Endometrial microvascular endothelial cells (primary cell): ENCODE data around the gene MYO9A. TPM values are rescaled to one million over a fixed set of nuclear protein-coding genes. Genes with fewer than 3 reads are reported as not detected.

Source experiments
- in situ Hi-C: cut with HindIII; loops from 2 replicates; pipeline ENCODE4 v1.10.0; 2017; ENCODE audit warnings: low sequenced_read_pairs, low pct_unique_long_range_greater_than_20kb; ENCODE audit errors: inconsistent ontology term
- total RNA-seq: library from RNA; depleted of rRNA; stranded (reverse); fragments of >200 nt; gene quantifications from one replicate; pipeline ENCODE4 v1.2.3, GENCODE V29; 2015; ENCODE audit errors: inconsistent ontology term

The MYO9A gene
- total RNA-seq, 1 donor from 2014 or later, result 15.7 TPM

DNA sequence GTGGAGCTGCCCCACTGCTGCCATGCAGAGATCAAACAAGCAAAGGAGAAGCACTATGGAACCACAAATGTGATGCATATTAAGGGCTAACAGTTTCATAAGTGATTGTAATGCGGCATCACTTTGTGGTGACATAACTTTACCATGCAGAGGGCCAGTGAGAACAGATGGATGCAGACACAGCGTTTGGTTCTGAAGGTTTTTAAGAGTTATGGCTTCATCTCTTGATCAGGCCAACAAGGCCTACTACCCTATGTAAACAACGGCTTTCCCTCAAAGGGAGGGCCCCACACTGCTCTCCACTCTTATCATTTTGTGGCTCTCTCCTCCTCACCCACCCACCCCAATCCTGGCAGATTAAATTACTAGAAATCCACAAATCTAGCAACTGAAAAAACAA, 294.1 kb downstream of the MYO9A start:
- in situ Hi-C loops, result no loop called here

DNA sequence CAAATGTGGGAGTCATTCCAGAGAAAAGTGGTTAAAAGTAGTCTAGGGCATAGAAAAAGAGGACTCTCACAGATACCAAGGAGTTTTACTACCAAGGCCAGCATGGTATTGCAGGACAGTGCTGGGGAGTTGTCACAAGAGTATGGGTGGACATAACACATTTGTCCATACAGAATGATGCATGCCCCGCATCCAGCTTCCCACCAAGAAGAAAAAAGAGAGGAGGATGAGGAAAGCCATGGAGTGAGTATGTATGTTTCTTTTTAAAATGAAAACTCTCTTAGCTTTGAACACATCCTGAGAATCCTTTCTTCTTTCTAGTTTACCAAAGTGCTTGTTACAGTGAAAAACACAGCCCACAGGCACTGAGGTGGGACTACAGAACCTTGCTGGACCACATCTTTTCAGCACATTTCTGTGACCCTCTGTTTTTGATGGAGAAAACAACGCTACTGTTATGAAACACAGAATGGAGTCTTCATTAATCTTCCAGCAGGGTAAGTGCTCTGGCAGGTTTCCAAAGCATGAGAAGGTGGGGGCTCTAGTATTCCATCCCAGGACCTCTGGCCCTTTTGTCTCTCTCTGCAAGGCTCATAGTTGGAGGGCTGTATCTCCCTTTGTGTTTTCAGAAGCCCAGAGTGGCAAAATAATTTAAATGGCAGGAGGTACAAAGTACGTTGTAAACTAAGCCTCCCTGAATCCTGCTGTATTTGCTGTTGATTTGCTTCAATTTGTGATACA, 294.9 kb downstream of the MYO9A start:
- in situ Hi-C loops, result no loop called here

DNA sequence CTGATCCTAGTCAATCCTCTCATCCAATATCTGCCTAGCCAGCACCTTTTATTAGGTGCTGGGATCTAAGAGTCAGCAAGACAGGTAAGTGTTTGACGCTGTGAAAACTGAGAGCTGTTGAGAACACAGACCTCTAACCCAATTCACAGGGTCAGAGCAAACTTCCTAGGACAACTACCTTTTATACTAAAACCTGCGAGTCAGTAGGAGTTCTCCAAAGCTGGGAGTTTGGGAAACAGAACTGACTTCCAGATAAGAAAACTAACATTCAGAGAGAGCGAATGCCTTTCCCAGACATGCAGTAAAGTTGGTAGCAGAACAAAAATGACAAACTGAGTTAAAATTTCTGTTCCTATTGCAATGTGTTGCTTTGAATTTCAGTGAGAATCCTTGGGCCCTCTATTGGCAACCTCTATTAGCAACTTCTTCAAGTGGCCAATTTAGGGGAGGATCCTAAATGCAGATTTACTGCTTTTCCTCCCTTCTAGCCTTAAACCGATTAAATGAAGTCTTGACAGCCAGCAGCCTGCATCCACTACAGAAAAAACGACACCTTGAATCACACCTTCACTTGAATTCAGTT, 296.3 kb downstream of the MYO9A start:
- in situ Hi-C loops, result no loop called here

DNA sequence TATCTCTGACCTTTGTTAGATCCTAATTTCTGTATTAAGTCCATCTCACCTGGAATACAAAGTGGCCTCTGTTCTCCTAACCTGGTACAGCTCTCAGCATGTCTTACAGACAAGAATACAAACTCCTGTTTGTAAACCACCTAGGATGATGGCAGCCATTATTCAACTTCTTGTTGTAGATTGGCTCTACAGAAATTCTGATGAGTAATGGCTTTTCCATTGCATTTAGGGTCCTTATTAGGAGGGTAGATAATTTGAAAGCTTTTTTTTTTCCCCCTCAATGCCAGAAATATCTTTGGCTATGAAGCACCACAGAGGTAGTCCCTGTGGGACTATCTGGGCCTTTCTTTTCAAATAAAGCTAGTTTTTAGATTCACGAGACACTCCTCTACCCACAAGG, 297.8 kb downstream of the MYO9A start:
- in situ Hi-C loops, result no loop called here

DNA sequence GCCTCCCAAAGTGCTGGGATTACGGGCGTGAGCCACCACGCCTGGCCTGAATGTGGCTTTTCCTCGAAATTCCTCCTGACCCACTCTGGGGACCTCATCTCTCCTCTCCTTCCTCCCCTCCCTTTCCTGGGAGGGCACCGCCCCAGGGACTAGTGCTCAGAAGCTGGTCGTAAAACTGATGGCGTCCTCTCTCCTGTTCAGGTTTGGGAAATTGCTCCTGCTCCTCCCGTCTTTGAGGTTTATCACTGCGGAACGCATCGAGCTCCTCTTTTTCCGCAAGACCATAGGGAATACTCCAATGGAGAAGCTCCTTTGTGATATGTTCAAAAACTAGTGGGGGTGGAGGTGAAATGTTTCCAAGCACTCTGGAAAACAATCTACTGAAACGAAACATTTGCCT, 300.6 kb downstream of the MYO9A start:
- in situ Hi-C loops, result no loop called here

DNA sequence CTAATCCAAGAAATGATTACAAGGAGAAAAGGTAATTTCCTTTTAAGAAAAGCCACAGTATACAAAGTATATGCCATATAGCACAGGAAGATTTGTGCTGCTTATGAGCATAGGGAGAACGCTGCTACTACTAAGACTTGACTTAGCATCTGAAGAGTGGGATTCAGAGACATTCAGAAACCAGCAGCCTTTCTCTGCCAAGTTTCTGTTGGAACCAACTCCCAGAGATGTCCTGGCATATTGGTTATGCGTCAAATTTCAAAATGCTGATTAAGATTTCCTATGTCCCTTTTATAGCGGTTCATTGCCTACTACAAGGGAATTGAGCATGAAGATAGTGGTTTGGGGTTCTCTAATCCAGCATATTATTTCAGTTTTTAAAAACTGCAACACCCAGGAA, 302.6 kb downstream of the MYO9A start:
- in situ Hi-C loops, result no loop called here

DNA sequence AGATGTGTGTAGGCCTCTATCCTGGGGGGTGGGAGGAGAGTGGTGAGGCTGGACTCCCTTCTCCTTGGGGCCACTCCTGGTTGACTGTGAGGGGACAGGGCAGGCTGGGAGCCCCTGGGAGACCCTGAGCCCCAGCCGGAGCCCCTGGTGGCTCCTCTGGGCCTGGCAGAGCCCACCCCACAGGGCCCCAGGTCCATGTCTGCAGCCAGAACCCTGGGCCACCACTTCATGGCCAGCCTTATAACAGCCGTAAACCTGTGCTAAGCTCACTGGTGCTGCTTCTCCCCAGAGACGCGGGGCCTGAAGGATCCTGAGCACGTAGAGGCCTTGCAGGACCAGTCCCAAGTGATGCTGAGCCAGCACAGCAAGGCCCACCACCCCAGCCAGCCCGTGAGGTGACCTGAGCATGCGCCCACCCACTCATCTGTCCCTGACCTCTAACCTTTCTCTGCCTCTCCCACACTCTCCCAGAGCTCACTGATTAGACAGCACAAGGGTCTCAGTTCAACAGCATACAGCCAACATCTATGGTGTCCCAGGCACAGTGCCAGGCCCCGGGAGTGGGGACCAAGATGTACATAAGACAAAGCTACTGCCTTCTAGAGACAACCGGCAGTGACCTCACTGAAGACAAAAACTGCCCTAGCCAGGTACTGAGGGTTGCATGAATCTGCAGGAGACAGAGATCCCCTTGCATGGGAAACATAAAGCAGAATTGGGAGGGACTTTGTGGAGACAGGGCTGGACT, 304.1 kb downstream of the MYO9A start:
- in situ Hi-C loops, result no loop called here

DNA sequence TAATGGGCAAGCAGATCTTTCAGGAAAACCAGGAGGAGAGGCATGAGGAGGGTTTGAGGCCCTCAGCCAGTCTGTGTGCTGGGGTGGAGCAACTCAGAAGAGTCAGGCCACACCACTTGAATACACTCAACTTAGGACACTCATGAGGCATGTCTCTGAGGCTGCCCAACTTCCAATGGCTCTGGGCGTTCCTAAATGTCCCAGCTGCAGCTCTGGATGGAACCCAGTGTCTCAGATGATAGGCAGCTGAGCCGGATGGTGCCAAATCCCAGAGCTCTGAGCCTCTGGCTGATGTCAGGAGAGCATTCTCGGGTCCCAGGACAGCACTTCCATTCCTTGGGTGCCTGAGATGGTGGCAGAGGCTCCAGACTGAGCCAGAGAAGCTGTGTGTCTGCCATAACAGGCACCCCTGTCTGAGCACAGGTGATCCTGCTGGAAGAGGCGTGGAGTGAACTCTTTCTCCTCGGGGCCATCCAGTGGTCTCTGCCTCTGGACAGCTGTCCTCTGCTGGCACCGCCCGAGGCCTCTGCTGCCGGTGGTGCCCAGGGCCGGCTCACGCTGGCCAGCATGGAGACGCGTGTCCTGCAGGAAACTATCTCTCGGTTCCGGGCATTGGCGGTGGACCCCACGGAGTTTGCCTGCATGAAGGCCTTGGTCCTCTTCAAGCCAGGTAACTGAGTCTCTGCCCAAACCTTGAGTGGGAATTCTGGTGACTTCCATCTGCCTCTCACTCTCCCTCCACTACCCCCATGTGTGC, 304.8 kb downstream of the MYO9A start:
- in situ Hi-C loops, result no loop called here

DNA sequence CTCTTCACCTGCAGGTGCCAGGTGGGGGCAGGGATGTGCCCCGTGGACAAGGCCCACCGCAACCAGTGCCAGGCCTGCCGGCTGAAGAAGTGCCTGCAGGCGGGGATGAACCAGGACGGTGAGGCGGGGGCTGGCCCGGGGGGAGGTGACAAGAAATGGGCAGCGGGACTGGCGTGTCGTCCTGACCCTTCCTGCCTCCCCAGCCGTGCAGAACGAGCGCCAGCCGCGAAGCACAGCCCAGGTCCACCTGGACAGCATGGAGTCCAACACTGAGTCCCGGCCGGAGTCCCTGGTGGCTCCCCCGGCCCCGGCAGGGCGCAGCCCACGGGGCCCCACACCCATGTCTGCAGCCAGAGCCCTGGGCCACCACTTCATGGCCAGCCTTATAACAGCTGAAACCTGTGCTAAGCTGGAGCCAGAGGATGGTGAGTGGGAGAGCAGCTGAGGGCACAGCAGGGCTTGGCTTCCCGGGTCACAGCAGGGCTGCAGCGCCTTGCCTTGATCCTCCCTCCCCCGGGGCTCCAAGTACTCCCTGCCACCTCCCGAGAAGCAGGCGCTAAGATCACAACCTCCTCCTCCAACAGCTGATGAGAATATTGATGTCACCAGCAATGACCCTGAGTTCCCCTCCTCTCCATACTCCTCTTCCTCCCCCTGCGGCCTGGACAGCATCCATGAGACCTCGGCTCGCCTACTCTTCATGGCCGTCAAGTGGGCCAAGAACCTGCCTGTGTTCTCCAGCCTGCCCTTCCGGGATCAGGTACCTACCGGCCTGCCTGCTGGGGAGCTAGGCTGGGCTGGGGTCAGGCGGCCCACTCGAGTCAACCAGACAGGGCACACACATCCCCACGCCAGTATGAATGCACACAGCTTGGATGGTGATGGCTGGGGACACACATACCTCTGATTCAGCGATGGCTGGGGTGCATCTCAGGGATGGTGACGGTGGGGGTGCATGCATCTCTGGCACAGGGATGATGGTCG, 305.9 kb downstream of the MYO9A start:
- in situ Hi-C loops, result no loop called here

DNA sequence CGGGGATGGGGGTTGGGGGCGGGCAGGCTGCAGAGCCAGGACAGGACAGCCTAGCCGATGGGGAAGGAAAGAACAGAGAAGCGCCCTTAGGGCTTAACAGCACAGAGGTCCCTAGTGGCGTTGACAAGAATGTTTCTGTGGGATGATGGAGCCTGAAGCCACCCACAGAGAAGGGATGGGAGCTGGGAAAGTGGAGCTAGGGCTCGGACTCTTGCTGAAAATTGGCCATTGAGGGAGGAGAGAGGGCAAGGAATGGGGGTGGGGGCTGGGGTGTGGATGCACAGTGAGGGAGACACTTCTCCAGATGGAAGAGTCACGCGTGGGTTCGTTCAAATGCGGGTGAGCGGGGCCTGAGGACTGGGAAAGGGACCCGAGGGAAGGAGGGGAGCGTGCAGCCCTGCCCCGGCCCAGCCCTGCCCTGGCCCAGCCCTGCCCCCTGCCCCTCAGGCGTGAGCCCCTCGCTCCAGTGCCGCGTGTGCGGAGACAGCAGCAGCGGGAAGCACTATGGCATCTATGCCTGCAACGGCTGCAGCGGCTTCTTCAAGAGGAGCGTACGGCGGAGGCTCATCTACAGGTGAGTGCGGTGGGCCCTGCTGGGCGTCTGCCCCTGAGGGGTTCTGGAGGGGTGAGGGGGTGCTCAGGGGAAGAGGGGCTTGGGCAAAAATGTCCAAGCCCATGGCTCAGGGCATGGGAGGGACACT, 306.8 kb downstream of the MYO9A start:
- in situ Hi-C loops, result no loop called here

DNA sequence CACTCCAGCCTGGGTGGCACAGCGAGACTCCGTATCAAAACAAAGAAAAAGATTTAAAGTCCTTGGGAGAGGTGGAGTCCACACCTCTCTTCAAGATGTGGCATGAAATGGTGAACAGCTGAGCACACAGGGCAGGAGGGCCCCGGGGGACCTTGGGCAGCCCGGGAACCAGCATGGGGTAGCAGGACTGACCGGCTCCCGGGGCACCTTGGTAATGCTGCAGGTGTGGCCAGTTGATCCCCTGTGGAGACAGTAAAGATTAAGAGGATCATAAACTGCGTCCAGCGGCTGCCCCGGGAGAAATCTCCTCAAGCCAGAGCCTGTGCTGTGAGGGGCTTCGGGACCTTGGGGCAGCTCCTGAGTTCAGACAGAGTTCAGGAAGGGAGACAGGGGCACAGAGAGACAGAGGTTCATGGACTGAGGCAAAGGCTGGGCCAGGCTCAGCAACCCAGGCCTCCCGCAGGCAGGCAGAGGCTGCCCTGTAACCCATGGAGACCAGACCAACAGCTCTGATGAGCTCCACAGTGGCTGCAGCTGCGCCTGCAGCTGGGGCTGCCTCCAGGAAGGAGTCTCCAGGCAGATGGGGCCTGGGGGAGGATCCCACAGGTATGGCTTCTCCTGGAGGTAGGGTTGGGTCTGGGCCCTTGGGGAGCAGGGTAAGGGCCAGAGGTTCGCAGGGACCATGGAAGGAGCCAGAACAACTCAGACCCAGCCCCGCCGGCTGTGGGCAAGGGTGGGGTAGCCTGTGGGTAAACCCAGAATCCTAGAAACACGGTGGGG, 307.5 kb downstream of the MYO9A start, which contains the start of gene NR2E3:
NR2E3 (plus strand) TSS at position 299 of the 780 bp plus-strand sequence; CDS start at position 489, 190 bp downstream.
- in situ Hi-C loops, result no loop called here

DNA sequence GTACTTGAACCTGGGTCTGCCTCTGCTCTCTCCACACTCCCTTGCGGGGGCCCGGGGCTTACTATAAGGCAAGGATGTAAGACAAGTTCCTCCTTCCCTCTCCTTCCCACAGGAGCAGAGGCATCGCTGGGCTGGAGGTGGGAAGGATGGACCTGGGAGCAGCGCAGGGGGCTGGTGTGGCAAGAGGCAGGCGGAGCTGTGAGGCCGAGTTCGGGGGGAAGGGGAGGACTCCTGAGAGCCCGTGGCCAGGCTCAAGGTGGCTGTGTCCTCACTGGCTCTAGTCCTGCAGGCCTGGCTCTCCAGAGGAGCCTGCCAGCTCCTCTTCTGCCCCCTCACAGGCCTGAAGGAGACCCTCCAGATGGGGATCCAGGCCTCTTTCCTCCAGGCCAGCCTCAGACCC, 308.6 kb downstream of the MYO9A start:
- in situ Hi-C loops, result no loop called here

DNA sequence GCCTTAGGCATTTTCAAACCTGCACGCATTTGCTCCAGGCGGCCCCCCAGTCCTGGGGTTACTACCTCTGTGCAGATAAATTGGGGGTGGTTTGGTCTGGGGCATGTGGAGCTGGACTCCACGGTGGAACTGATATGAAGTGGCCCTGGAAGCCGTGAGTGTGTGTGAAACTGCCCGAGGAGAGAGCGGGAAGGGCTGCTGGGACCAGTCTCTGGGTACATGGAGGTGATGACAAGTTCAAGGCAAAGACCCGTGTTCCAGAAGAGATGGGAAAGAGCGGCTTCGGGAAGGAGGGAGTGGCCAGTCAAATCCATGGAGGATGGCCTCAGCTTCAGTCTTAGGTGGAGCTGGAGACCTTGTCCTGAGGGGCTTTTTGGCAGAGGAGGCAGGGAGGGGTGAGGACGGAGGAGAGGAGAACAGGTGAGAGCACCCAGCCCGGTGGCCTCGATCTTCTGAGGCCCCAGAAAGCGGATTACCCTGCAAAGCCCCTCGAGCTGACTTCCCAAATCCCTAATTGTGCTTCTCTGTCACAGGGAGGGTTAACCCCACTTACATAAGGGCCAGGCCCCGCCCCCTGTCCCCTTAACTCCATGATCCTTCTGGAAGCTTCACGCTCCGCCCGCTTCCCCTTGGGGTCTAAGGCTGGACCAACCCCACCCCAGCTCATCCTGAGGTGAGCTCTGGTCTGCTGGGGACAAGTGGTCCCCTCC, 309.5 kb downstream of the MYO9A start:
- in situ Hi-C loops, result no loop called here

DNA sequence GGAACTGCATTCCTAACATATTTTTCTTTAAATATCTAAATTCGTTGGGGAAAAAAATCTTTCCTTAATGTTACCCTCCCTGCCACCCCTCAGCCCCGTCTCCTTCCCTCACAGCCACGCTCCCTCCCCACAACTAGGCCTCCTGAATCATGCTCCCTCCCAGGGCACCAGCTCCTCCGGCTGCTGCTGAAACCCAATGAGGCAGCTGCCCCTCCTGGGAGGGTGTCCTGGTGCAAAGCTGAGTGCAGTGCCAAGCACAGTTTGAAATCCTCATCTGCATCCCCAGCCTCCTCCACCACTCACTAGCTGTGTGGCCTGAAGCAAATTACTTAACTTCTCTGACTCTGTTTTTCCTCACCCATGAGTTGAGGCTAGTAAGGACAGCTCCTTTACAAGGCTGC, 310.3 kb downstream of the MYO9A start:
- in situ Hi-C loops, result no loop called here

DNA sequence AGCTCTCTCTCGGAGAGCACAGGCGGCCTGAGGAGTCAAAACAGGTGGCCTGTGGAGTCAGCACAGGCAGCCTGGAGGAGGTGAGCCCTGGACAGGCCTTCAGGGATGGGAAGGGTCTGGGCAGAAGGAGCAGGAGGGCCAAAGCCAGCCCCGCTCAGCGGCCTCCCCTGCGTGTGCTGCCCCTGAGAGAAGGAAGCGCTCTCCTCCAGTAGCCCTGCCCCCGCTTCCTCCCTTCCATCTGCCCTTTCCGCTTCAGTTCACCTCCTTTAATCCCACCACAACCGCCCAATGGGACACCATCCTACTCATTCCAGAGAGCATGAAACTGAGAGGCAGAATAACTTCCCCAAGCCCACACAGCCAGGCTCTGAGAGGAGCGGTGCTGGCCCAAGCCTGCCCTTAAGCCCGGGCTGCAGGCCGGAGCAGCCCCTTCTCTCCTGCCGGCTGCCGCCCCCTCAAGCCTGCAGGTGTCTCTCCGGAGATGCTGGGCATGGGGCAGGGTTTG, 310.8 kb downstream of the MYO9A start:
- in situ Hi-C loops, result no loop called here

DNA sequence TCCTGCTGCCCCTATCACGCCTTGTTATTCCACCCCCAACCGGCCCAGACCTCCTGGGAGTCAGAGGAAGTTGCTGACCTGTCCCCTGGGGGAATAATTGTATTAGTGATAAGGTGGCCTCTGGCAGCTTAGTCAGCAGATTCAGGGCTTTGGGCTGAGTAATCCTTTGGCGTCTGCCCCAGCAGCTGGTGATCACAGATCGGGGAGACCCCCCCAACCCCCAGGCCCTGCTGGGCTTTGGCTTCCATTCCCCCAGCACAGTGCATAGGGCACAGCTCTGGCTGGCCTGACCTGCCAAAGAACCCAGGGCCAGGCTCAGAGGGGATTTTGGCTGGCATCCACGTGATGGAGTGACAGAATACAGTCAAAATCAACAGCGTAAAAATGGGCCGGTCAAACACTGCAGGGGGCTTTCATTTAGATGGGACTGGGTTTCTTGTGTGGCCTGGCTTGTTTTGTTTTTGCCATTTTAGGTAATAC, 311.5 kb downstream of the MYO9A start:
- in situ Hi-C loops, result no loop called here
